Fibroblast of lung (primary cell): ENCODE data around the gene CDK15.

ENCODE experiments used
- CTCF ChIP-seq, 2 donors: IDR thresholded peaks in 1 of 2; conservative IDR thresholded peaks in 1 of 2; 1 replicate in 1 of 2; 2 replicates in 1 of 2; pipeline ENCODE4 v1.5.1; 2011 to 2012; ENCODE audit warnings: low read length in 2 of 2, control low read depth in 1 of 2, inconsistent platforms in 1 of 2, low read depth in 1 of 2, mild to moderate bottlenecking in 1 of 2
- EZH2 ChIP-seq: IDR thresholded peaks from 2 replicates; pipeline ENCODE4 v1.5.1; 2012; ENCODE audit warnings: low read length, control low read depth, mild to moderate bottlenecking; ENCODE audit errors: missing control alignments

GRCh38 chr2:201855356-201855755, 49.0 kb downstream of the CDK15 start:
- TF ChIP-seq CTCF (conservative IDR thresholded peaks at IDR 0.05 in 1 of 2, IDR thresholded peaks at IDR 0.05 in 1 of 2; ENCODE audit: low read depth in 1 of 2, low read length in 2 of 2) (no peak), EZH2 (no peak)
